HepG2 (cell line): ENCODE data around the gene PRDX2. TPM values are rescaled to one million over a fixed set of nuclear protein-coding genes. Genes with fewer than 3 reads are reported as not detected.

Source experiments
- BHLHE40 ChIP-seq: IDR thresholded peaks from 2 replicates; pipeline ENCODE4 v1.6.1; 2011; ENCODE audit warnings: low read length, improper control_type of control experiment
- CREB1 ChIP-seq, 2 experiments: fragments of 450-650 bp in 1 of 2; IDR thresholded peaks; 2 replicates each; pipeline ENCODE4 v1.6.1; 2016 to 2017; ENCODE audit warnings: control low read depth in 1 of 2, mild to moderate bottlenecking in 1 of 2, missing compliant biosample characterization in 1 of 2, missing genetic modification characterization in 1 of 2
- FLYWCH1 ChIP-seq: sonication (generic); formaldehyde crosslinking; IDR thresholded peaks from 2 replicates; pipeline ENCODE4 v1.8.1; 2023; ENCODE audit warnings: mild to moderate bottlenecking, missing genetic modification reagents
- HINFP ChIP-seq: sonication (generic); formaldehyde crosslinking; IDR thresholded peaks from 2 replicates; pipeline ENCODE4 v1.4.0; 2020; ENCODE audit warnings: low read depth, mild to moderate bottlenecking, missing genetic modification reagents
- HNRNPH1 ChIP-seq: fragments of 200-400 bp; formaldehyde crosslinking; optimal IDR thresholded peaks from 2 replicates; pipeline ENCODE3; 2017; ENCODE audit warnings: mild to moderate bottlenecking, low read depth, low read length
- HOMEZ ChIP-seq: IDR thresholded peaks from 2 replicates; pipeline ENCODE4 v1.6.1; 2016; ENCODE audit warnings: low read depth
- KAT8 ChIP-seq: IDR thresholded peaks from 2 replicates; pipeline ENCODE4 v1.6.1; 2016; ENCODE audit warnings: missing genetic modification reagents, missing compliant biosample characterization
- MNT ChIP-seq: fragments of 450-650 bp; IDR thresholded peaks from 2 replicates; pipeline ENCODE4 v1.6.1; 2016
- PRDM10 ChIP-seq: sonication (generic); formaldehyde crosslinking; IDR thresholded peaks from 2 replicates; pipeline ENCODE4 v1.4.0; 2020; ENCODE audit warnings: low read depth, missing genetic modification reagents
- SAP130 ChIP-seq: IDR thresholded peaks from 2 replicates; pipeline ENCODE4 v1.6.1; 2016; ENCODE audit warnings: low read depth
- SMARCE1 ChIP-seq: fragments of 450-650 bp; IDR thresholded peaks from 2 replicates; pipeline ENCODE4 v1.6.1; 2017; ENCODE audit warnings: borderline replicate concordance
- TRIM22 ChIP-seq: fragments of 450-650 bp; IDR thresholded peaks from 2 replicates; pipeline ENCODE4 v1.6.1; 2017
- ZNF253 ChIP-seq: sonication (generic); formaldehyde crosslinking; IDR thresholded peaks from 2 replicates; pipeline ENCODE4 v1.8.0; 2022; ENCODE audit warnings: mild to moderate bottlenecking, missing genetic modification reagents, borderline replicate concordance
- ZNF549 ChIP-seq: sonication (generic); formaldehyde crosslinking; IDR thresholded peaks from 2 replicates; pipeline ENCODE4 v1.5.0; 2020; ENCODE audit warnings: missing genetic modification reagents
- ZNF562 ChIP-seq: sonication (generic); formaldehyde crosslinking; IDR thresholded peaks from 2 replicates; pipeline ENCODE4 v1.8.0; 2022; ENCODE audit warnings: missing genetic modification reagents, borderline replicate concordance
- ZNF740 ChIP-seq: sonication (generic); formaldehyde crosslinking; IDR thresholded peaks from 2 replicates; pipeline ENCODE4 v1.4.0; 2020; ENCODE audit warnings: missing genetic modification reagents
- ZNF768 ChIP-seq: sonication (generic); formaldehyde crosslinking; IDR thresholded peaks from 2 replicates; pipeline ENCODE4 v1.4.0; 2020; ENCODE audit warnings: missing genetic modification reagents
- ZNF773 ChIP-seq: sonication (generic); formaldehyde crosslinking; IDR thresholded peaks from 2 replicates; pipeline ENCODE4 v1.4.0; 2020; ENCODE audit warnings: missing genetic modification reagents, borderline replicate concordance
- ZNF782 ChIP-seq: sonication (generic); formaldehyde crosslinking; IDR thresholded peaks from 2 replicates; pipeline ENCODE4 v1.4.0; 2020; ENCODE audit warnings: missing genetic modification reagents, mild to moderate bottlenecking, borderline replicate concordance
- polyA plus RNA-seq, 8 experiments: library from polyadenylated mRNA; depleted of rRNA in 3 of 8; stranded (reverse) in 7 of 8; unstranded in 1 of 8; fragments of >200 nt; fragmentation: Illumina TruSeq in 4 of 8; extraction: Trizol in 4 of 8; gene quantifications; 2 replicates each; pipeline versions ENCODE4 v1.2.1 to v1.2.3, GENCODE V29; 2011 to 2016; ENCODE audit warnings: low read depth in 4 of 8, missing spikeins in 1 of 8, mixed read lengths in 1 of 8; ENCODE audit not compliant: insufficient read depth in 1 of 8
- total RNA-seq, 5 experiments: library from RNA; depleted of rRNA; stranded (reverse); fragments of >200 nt; fragmentation: Illumina TruSeq; extraction: Trizol; gene quantifications; 2 replicates each; pipeline ENCODE4 v1.2.3, GENCODE V29; 2016; ENCODE audit warnings: low read depth in 1 of 5

The PRDX2 gene
- total and polyA plus RNA-seq, 2 of the 13 experiments (the other 11 are each of a cell fraction or from before 2014, with no cell fraction given), result 218 to 381 TPM

GRCh38 chr19:12782424-12783290 lies 18.9 kb downstream of the PRDX2 start (continued):
- TF ChIP-seq PRDM10 (CRISPR knock-in tag) (no peak), ZNF768 (CRISPR knock-in tag) (peak; percentile 50), ZNF782 (no peak), BHLHE40 (no peak), ZNF773 (CRISPR knock-in tag) (no peak), SMARCE1 (no peak), TRIM22 (no peak), HINFP (CRISPR knock-in tag) (no peak), FLYWCH1 (no peak), CREB1 (IDR thresholded peaks at IDR 0.05) (peak; percentile 56), CREB1 (CRISPR knock-in tag; IDR thresholded peaks at IDR 0.05) (no peak), ZNF549 (CRISPR knock-in tag) (no peak), SAP130 (CRISPR knock-in tag) (0 out of 2 replicates have a peak, but pooled peaks have one; percentile 29), HOMEZ (no peak), ZNF740 (CRISPR knock-in tag) (0 out of 2 replicates have a peak, but pooled peaks have one; percentile 48), MNT (no peak), HNRNPH1 (no peak), KAT8 (CRISPR knock-in tag) (no peak), ZNF562 (CRISPR knock-in tag) (no peak), ZNF253 (CRISPR knock-in tag) (no peak)
